Adipocyte (in vitro differentiated cells): ENCODE data around the gene CDH5.
"Not testable (repeated sequence)": the region's sequence is repeated elsewhere in the genome, so short reads cannot be mapped to it uniquely, and the experiment has no call there.

Experiments
- DNase-seq: peaks from one replicate; pipeline ENCODE4 v3.0.0-alpha.2; 2015; ENCODE audit warnings: low read depth
- H3K27me3 ChIP-seq: replicated peaks from 2 replicates; pipeline ENCODE4 v1.7.0; 2013; ENCODE audit warnings: mild to moderate bottlenecking, low read length, moderate library complexity; ENCODE audit not compliant: control insufficient read depth, insufficient read depth
- H3K36me3 ChIP-seq: 2 replicates; pipeline ENCODE4 v1.7.0; 2013; ENCODE audit warnings: low read length, mild to moderate bottlenecking, moderate library complexity; ENCODE audit not compliant: control insufficient read depth, insufficient read depth, severe bottlenecking
- H3K4me1 ChIP-seq: 2 replicates; pipeline ENCODE4 v1.7.0; 2013; ENCODE audit warnings: mild to moderate bottlenecking, low read length, moderate library complexity; ENCODE audit not compliant: control insufficient read depth, insufficient read depth
- H3K4me3 ChIP-seq: 2 replicates; pipeline ENCODE4 v1.7.0; 2013; ENCODE audit warnings: mild to moderate bottlenecking, low read length, moderate library complexity
- H3K9ac ChIP-seq: 2 replicates; pipeline ENCODE4 v1.7.0; 2013; ENCODE audit warnings: mild to moderate bottlenecking, low read length, moderate library complexity
- H3K9me3 ChIP-seq: 2 replicates; pipeline ENCODE4 v1.7.0; 2013; ENCODE audit warnings: mild to moderate bottlenecking, low read length, moderate library complexity; ENCODE audit not compliant: control insufficient read depth

CDH5 gene

GRCh38 chr16:66366433-66367299 lies at the start of gene CDH5:
TSS of gene CDH5 (plus strand) at chr16:66366691. CDS start at chr16:66379338, 12,647 bp downstream.
- Histone ChIP-seq H3K9ac (no peak within 1 kb of the TSS), H3K4me3 (no peak within 1 kb of the TSS), H3K27me3 (peaks cover 50% of the 10 kb centered on the region), H3K36me3 (no peaks in the 10 kb centered on the region), H3K4me1 (peaks cover 15% of the 10 kb centered on the region), H3K9me3 (no peaks in the 10 kb centered on the region)
- DNase-seq, result no peak

- no peak for DNase-seq
- peaks cover 31% of the 10 kb centered on the region for H3K27me3 ChIP-seq
- peaks cover 26% of the 10 kb centered on the region for H3K4me1 ChIP-seq
- no peak overlapping the region for H3K4me3 ChIP-seq
- H3K9me3 ChIP-seq, result no peaks in the 10 kb centered on the region
- no peak overlapping the region for H3K9ac ChIP-seq
- no peaks in the 10 kb centered on the region for H3K36me3 ChIP-seq
These were observed 48.0 kb upstream of the CDH5 start for GRCh38 chr16:66318505-66318904.

GRCh38 chr16:66320774-66321173 lies 45.7 kb upstream of the CDH5 start:
- Histone ChIP-seq H3K4me3 (no peak overlapping the region), H3K9me3 (no peaks in the 10 kb centered on the region), H3K4me1 (peaks cover 5% of the 10 kb centered on the region), H3K27me3 (peaks cover 36% of the 10 kb centered on the region), H3K36me3 (no peaks in the 10 kb centered on the region), H3K9ac (no peak overlapping the region)
- no peak for DNase-seq

GRCh38 chr16:66322174-66322573 lies 44.3 kb upstream of the CDH5 start:
- no peaks in the 10 kb centered on the region for H3K4me1 ChIP-seq
- DNase-seq, result no peak
- H3K4me3 ChIP-seq, result no peak overlapping the region
- H3K36me3 ChIP-seq, result no peaks in the 10 kb centered on the region
- peaks cover 46% of the 10 kb centered on the region for H3K27me3 ChIP-seq
- no peaks in the 10 kb centered on the region for H3K9me3 ChIP-seq
- H3K9ac ChIP-seq, result no peak overlapping the region

GRCh38 chr16:66324815-66325515 lies 41.5 kb upstream of the CDH5 start:
- no peak for DNase-seq
- H3K9me3 ChIP-seq, result no peaks in the 10 kb centered on the region

GRCh38 chr16:66325717-66326376 lies 40.6 kb upstream of the CDH5 start:
- no peak overlapping the region for H3K4me3 ChIP-seq
- no peak for DNase-seq
- H3K4me1 ChIP-seq, result no peaks in the 10 kb centered on the region
- H3K9me3 ChIP-seq, result no peaks in the 10 kb centered on the region
- peaks cover 44% of the 10 kb centered on the region for H3K27me3 ChIP-seq
- no peaks in the 10 kb centered on the region for H3K36me3 ChIP-seq
- no peak overlapping the region for H3K9ac ChIP-seq

More at GRCh38 chr16:66324815-66325515, 41.5 kb upstream of the CDH5 start:
- Histone ChIP-seq H3K4me1 (no peaks in the 10 kb centered on the region), H3K4me3 (no peak overlapping the region), H3K27me3 (peaks cover 47% of the 10 kb centered on the region), H3K36me3 (no peaks in the 10 kb centered on the region), H3K9ac (no peak overlapping the region)

GRCh38 chr16:66326991-66327513 lies 39.4 kb upstream of the CDH5 start:
- Histone ChIP-seq H3K27me3 (peaks cover 36% of the 10 kb centered on the region), H3K36me3 (no peaks in the 10 kb centered on the region), H3K4me1 (no peaks in the 10 kb centered on the region), H3K9ac (no peak overlapping the region), H3K4me3 (no peak overlapping the region), H3K9me3 (peaks cover 3% of the 10 kb centered on the region)
- no peak for DNase-seq

GRCh38 chr16:66328282-66328681 lies 38.2 kb upstream of the CDH5 start:
- peaks cover 3% of the 10 kb centered on the region for H3K9me3 ChIP-seq
- H3K36me3 ChIP-seq, result no peaks in the 10 kb centered on the region
- no peak overlapping the region for H3K4me3 ChIP-seq
- peaks cover 36% of the 10 kb centered on the region for H3K27me3 ChIP-seq
- H3K9ac ChIP-seq, result no peak overlapping the region
- no peaks in the 10 kb centered on the region for H3K4me1 ChIP-seq
- DNase-seq, result no peak

GRCh38 chr16:66331464-66331863 lies 35.0 kb upstream of the CDH5 start:
- not testable (repeated sequence) for H3K4me1 ChIP-seq, DNase-seq, H3K36me3 ChIP-seq, H3K9ac ChIP-seq, H3K9me3 ChIP-seq, H3K4me3 ChIP-seq
- peaks cover 45% of the 10 kb centered on the region for H3K27me3 ChIP-seq

- H3K27me3 ChIP-seq, result peaks cover 55% of the 10 kb centered on the region
- H3K36me3 ChIP-seq, result no peaks in the 10 kb centered on the region
- H3K9ac ChIP-seq, result no peak overlapping the region
- H3K4me1 ChIP-seq, result no peaks in the 10 kb centered on the region
- H3K9me3 ChIP-seq, result peaks cover 9% of the 10 kb centered on the region
- no peak overlapping the region for H3K4me3 ChIP-seq
- no peak for DNase-seq
These were observed 33.6 kb upstream of the CDH5 start for GRCh38 chr16:66332634-66333610.
